GM19463 (cell line): Measurements from ENCODE around the gene PPP4R3A.
A peak's percentile ranks its signal among the peaks of the same experiment; 100 is the strongest.
"Not testable (repeated sequence)": the region's sequence is repeated elsewhere in the genome, so short reads cannot be mapped to it uniquely, and the experiment has no call there.

Source experiments
- ATAC-seq: cut with Tn5 transposase; IDR thresholded peaks from one replicate; pipeline ENCODE4 v1.9.1; 2021; ENCODE audit warnings: mild to moderate bottlenecking, moderate library complexity; ENCODE audit not compliant: unreplicated experiment

The PPP4R3A gene

GRCh38 chr14:91510171-91511042 is at the start of gene PPP4R3A:
Gene PPP4R3A, minus strand, starts transcription at chr14:91510310. Its CDS starts 663 bp downstream, at chr14:91509647.
- ATAC-seq: peak; percentile 82

GRCh38 chr14:91555531-91555930 is 45.4 kb upstream of the PPP4R3A start:
- ATAC-seq: no peak

GRCh38 chr14:91554535-91555332 is 44.6 kb upstream of the PPP4R3A start:
- ATAC-seq: no peak

- no peak for ATAC-seq
Observed at GRCh38 chr14:91548108-91548507, 38.0 kb upstream of the PPP4R3A start.

- no peak for ATAC-seq
Observed at GRCh38 chr14:91545946-91546716, 36.0 kb upstream of the PPP4R3A start.

- no peak for ATAC-seq
Observed at GRCh38 chr14:91545204-91545603, 35.1 kb upstream of the PPP4R3A start.

- ATAC-seq: no peak
Observed at GRCh38 chr14:91536327-91536726, 26.2 kb upstream of the PPP4R3A start.

- not testable (repeated sequence) for ATAC-seq
Observed at GRCh38 chr14:91534059-91534458, 23.9 kb upstream of the PPP4R3A start.

GRCh38 chr14:91533623-91534022 is 23.5 kb upstream of the PPP4R3A start:
- ATAC-seq: no peak

GRCh38 chr14:91523972-91524371 is 13.9 kb upstream of the PPP4R3A start:
- ATAC-seq: no peak

- no peak for ATAC-seq
Observed at GRCh38 chr14:91521061-91521640, 11.0 kb upstream of the PPP4R3A start.

- no peak for ATAC-seq
Observed at GRCh38 chr14:91520138-91520537, 10.0 kb upstream of the PPP4R3A start.

- no peak for ATAC-seq
Observed at GRCh38 chr14:91519239-91520036, 9.3 kb upstream of the PPP4R3A start.

- ATAC-seq: no peak
Observed at GRCh38 chr14:91516663-91517388, 6.7 kb upstream of the PPP4R3A start.

GRCh38 chr14:91515979-91516378 is 5.9 kb upstream of the PPP4R3A start:
- no peak for ATAC-seq

GRCh38 chr14:91511043-91511383 is 903 bp upstream of the PPP4R3A start:
- no peak for ATAC-seq

- ATAC-seq: peak; percentile 18
Observed at GRCh38 chr14:91509878-91510170, 286 bp downstream of the PPP4R3A start.

- no peak for ATAC-seq
Observed at GRCh38 chr14:91509083-91509877, 830 bp downstream of the PPP4R3A start.

GRCh38 chr14:91508105-91508504 is 2.0 kb downstream of the PPP4R3A start:
- ATAC-seq: no peak
